ENCODE results near the gene DTX3. TPM values are rescaled to one million over a fixed set of nuclear protein-coding genes. Genes with fewer than 3 reads are reported as not detected.

The DTX3 gene
- total and polyA plus RNA-seq, 2 of the 13 experiments (the other 11 are each of a cell fraction or from before 2014, with no cell fraction given): 9.0 to 27.2 TPM

GRCh38 chr12:57640175-57641042, 35.8 kb downstream of the DTX3 start:
- ATAC-seq (no peak), FAIRE-seq (no peak), DNase-seq (ENCODE audit: low spot score) (no peak)
- ChIA-PET CTCF (ENCODE audit: low intra/inter-chr PET ratio, low total read pairs) (no interaction called here), POLR2A (no interaction called here)
- 17% methylated on average over 7 of the region's 7 CpGs for WGBS (ENCODE audit: low lambda C conversion rate)
- in situ Hi-C loops (cut with HindIII; ENCODE audit: extremely low pct_ligation_motif_present, low pct_unique_long_range_greater_than_20kb) (no loop called here), intact Hi-C loops (cut with micrococcal nuclease; ENCODE audit: unreplicated experiment) (no loop called here)
- H3K9ac ChIP-seq (ENCODE audit: insufficient read depth, low read depth, low read length): no peak overlapping the region
- peaks cover 0 to 7% of the 10 kb centered on the region in 2 experiments; a peak in 1 of 5 replicates for H3K27me3 ChIP-seq (ENCODE audit: control insufficient read depth in 1 of 2, insufficient read depth in 2 of 2, low read length in 2 of 2)
- no peak overlapping the region for H3K4me3 ChIP-seq (replicated peaks in 1 of 3; ENCODE audit: insufficient read depth in 1 of 3, low read depth in 2 of 3, low read length in 3 of 3)
- no peak overlapping the region for H3K27ac ChIP-seq (ENCODE audit: extremely low read length, insufficient read depth, low read length)
- no peak overlapping the region for H3K4me2 ChIP-seq (ENCODE audit: low read depth, low read length)
- no peaks in the 10 kb centered on the region for H3K36me3 ChIP-seq (replicated peaks in 1 of 2; ENCODE audit: control insufficient read depth in 1 of 2, insufficient read depth in 2 of 2, low read length in 2 of 2)
- no peak overlapping the region for H2AFZ ChIP-seq (ENCODE audit: low read length)
- H3K4me1 ChIP-seq (ENCODE audit: insufficient read depth, low read length): no peaks in the 10 kb centered on the region
- no peaks in the 10 kb centered on the region for H3K79me2 ChIP-seq (ENCODE audit: insufficient read depth, low read length)
- no TSS peak for BruUV-seq (replicated peaks)
- H3K9me3 ChIP-seq (ENCODE audit: low read length): peaks cover 6% of the 10 kb centered on the region
- no peaks in the 10 kb centered on the region for H4K20me1 ChIP-seq (ENCODE audit: insufficient read depth, low read length)
- TF ChIP-seq ZNF737 (CRISPR knock-in tag; IDR thresholded peaks at IDR 0.05; ENCODE audit: borderline replicate concordance) (no peak), AFF4 (CRISPR knock-in tag; IDR thresholded peaks at IDR 0.05) (no peak), BCL6 (CRISPR knock-in tag; IDR thresholded peaks at IDR 0.05) (no peak), ZNF761 (CRISPR knock-in tag; conservative IDR thresholded peaks at IDR 0.05) (no peak), ZNF136 (CRISPR knock-in tag; IDR thresholded peaks at IDR 0.05; ENCODE audit: low read depth) (no peak), ZNF543 (CRISPR knock-in tag; IDR thresholded peaks at IDR 0.05) (no peak), ZNF660 (CRISPR knock-in tag; IDR thresholded peaks at IDR 0.05; ENCODE audit: borderline replicate concordance, low read depth) (no peak), ATF3 (CRISPR knock-in tag; IDR thresholded peaks at IDR 0.05) (no peak), NPAS2 (CRISPR knock-in tag; IDR thresholded peaks at IDR 0.05; ENCODE audit: borderline replicate concordance) (no peak), XRCC5 (optimal IDR thresholded peaks at IDR 0.05; ENCODE audit: low read length) (no peak), HMG20B (CRISPR knock-in tag; conservative IDR thresholded peaks at IDR 0.05) (no peak), NONO (IDR thresholded peaks at IDR 0.05) (no peak), NONO (CRISPR knock-in tag; conservative IDR thresholded peaks at IDR 0.05) (no peak), ZNF670 (CRISPR knock-in tag; IDR thresholded peaks at IDR 0.05; ENCODE audit: borderline replicate concordance) (no peak)
- TF ChIP-seq, protein P1, sequence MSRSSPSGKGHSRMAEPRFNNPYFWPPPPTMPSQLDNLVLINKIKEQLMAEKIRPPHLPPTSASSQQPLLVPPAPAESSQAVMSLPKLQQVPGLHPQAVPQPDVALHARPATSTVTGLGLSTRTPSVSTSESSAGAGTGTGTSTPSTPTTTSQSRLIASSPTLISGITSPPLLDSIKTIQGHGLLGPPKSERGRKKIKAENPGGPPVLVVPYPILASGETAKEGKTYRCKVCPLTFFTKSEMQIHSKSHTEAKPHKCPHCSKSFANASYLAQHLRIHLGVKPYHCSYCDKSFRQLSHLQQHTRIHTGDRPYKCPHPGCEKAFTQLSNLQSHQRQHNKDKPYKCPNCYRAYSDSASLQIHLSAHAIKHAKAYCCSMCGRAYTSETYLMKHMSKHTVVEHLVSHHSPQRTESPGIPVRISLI (CRISPR knock-in tag; IDR thresholded peaks at IDR 0.05; ENCODE audit: borderline replicate concordance): no peak
- TF ChIP-seq, protein P2, sequence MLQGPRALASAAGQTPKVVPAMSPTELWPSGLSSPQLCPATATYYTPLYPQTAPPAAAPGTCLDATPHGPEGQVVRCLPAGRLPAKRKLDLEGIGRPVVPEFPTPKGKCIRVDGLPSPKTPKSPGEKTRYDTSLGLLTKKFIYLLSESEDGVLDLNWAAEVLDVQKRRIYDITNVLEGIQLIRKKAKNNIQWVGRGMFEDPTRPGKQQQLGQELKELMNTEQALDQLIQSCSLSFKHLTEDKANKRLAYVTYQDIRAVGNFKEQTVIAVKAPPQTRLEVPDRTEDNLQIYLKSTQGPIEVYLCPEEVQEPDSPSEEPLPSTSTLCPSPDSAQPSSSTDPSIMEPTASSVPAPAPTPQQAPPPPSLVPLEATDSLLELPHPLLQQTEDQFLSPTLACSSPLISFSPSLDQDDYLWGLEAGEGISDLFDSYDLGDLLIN (CRISPR knock-in tag; IDR thresholded peaks at IDR 0.05; ENCODE audit: borderline replicate concordance): no peak
- TF ChIP-seq, protein P3, sequence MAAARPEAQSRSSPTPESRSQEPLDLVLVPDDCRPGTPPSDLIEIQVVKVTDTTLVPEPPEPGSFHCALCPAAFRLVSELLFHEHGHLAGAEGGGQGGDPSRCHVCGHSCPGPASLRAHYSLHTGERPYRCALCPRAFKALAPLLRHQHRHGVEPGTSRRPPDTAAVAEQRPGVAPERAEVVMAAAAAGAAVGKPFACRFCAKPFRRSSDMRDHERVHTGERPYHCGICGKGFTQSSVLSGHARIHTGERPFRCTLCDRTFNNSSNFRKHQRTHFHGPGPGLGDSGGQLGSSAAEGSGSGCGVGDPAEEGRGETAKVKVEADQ (CRISPR knock-in tag; IDR thresholded peaks at IDR 0.05; ENCODE audit: borderline replicate concordance): no peak

All from HepG2 (cell line).